DMS53 treated with DMSO at 0.1 percent for 48 hours (cell line): ENCODE measurements around the gene YTHDF2.
"Not testable (repeated sequence)": the region's sequence is repeated elsewhere in the genome, so short reads cannot be mapped to it uniquely, and the experiment has no call there.

Source experiments
- DNase-seq: peaks from one replicate; lab custom pipeline; 2025; ENCODE audit not compliant: unreplicated experiment; lab: John Stamatoyannopoulos, UW

YTHDF2 gene

GRCh38 chr1:28758420-28758819, 21.7 kb downstream of the YTHDF2 start:
- DNase-seq, result no peak

GRCh38 chr1:28759257-28759656, 22.5 kb downstream of the YTHDF2 start:
- no peak for DNase-seq

- DNase-seq, result no peak
These were observed 24.4 kb downstream of the YTHDF2 start for GRCh38 chr1:28761189-28761588.

GRCh38 chr1:28766532-28767183, 29.9 kb downstream of the YTHDF2 start:
- no peak for DNase-seq

GRCh38 chr1:28770601-28771165, 33.9 kb downstream of the YTHDF2 start:
- no peak for DNase-seq

- DNase-seq, result not testable (repeated sequence)
These were observed 35.2 kb downstream of the YTHDF2 start for GRCh38 chr1:28771921-28772320.

- no peak for DNase-seq
These were observed 36.4 kb downstream of the YTHDF2 start for GRCh38 chr1:28773105-28773504.

- DNase-seq, result no peak
These were observed 38.6 kb downstream of the YTHDF2 start for GRCh38 chr1:28775121-28775942.

GRCh38 chr1:28776341-28776740, 39.6 kb downstream of the YTHDF2 start:
- no peak for DNase-seq

- no peak for DNase-seq
These were observed 41.3 kb downstream of the YTHDF2 start for GRCh38 chr1:28778021-28778420.

GRCh38 chr1:28779751-28780408, 43.1 kb downstream of the YTHDF2 start:
- DNase-seq, result no peak

- DNase-seq, result no peak
These were observed 44.6 kb downstream of the YTHDF2 start for GRCh38 chr1:28781305-28781704.

- no peak for DNase-seq
These were observed 45.3 kb downstream of the YTHDF2 start for GRCh38 chr1:28782011-28782410.

GRCh38 chr1:28783363-28783762, 46.6 kb downstream of the YTHDF2 start:
- DNase-seq, result no peak

- no peak for DNase-seq
These were observed 52.7 kb downstream of the YTHDF2 start for GRCh38 chr1:28789412-28789811.

- no peak for DNase-seq
These were observed 53.1 kb downstream of the YTHDF2 start for GRCh38 chr1:28789816-28790215.

GRCh38 chr1:28790377-28791035, 53.8 kb downstream of the YTHDF2 start:
- no peak for DNase-seq

- not testable (repeated sequence) for DNase-seq
These were observed 55.2 kb downstream of the YTHDF2 start for GRCh38 chr1:28791929-28792328.

GRCh38 chr1:28792644-28793121, 55.9 kb downstream of the YTHDF2 start:
- no peak for DNase-seq

GRCh38 chr1:28794582-28794981, 57.8 kb downstream of the YTHDF2 start:
- DNase-seq, result not testable (repeated sequence)
